NCI-H2081 treated with DMSO at 0.1 percent for 48 hours (cell line): ENCODE results near the gene EIF4H.
"Not testable (repeated sequence)": the region's sequence is repeated elsewhere in the genome, so short reads cannot be mapped to it uniquely, and the experiment has no call there.

ENCODE experiments used
- DNase-seq: peaks from one replicate; lab custom pipeline; 2025; lab: John Stamatoyannopoulos, UW

EIF4H gene

DNA sequence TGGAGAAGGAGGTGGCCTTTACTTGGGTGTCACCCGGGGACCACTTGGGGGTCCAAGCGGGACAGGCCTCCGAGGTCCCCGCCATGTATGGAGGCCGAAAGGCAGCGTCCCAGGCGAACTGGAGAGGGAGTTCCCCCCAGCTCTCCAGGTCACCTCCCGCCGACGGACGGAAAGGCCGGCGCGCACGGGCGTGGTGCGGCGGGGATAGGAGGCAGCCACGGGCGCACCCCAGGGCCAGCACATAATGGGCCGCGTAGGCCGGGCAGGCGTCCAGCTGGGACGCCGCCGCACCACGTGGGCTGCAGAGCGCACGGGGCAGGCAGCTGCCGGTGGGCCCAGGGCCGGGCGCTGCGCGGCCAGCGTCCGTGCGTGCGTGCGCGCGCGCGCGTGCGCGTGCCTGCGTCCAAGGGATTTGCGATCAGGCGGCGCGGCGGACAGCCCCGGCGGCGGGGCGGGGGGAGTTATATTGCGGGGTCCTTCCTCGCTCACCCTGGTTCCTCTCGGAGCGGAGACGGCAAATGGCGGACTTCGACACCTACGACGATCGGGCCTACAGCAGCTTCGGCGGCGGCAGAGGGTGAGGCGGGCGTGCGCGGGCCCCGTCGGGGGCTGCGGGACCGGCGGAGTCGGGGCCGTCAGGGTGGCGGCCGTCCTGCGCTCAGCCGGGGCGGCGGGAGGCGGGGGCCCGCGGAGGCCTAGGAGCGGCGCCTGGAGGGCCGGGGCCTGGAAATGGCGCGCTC, at the start of gene EIF4H:
Gene EIF4H, plus strand, starts transcription at position 491 of the 740 bp plus-strand sequence. Its CDS starts 28 bp downstream, at position 519.
- DNase-seq: peak; percentile 85

DNA sequence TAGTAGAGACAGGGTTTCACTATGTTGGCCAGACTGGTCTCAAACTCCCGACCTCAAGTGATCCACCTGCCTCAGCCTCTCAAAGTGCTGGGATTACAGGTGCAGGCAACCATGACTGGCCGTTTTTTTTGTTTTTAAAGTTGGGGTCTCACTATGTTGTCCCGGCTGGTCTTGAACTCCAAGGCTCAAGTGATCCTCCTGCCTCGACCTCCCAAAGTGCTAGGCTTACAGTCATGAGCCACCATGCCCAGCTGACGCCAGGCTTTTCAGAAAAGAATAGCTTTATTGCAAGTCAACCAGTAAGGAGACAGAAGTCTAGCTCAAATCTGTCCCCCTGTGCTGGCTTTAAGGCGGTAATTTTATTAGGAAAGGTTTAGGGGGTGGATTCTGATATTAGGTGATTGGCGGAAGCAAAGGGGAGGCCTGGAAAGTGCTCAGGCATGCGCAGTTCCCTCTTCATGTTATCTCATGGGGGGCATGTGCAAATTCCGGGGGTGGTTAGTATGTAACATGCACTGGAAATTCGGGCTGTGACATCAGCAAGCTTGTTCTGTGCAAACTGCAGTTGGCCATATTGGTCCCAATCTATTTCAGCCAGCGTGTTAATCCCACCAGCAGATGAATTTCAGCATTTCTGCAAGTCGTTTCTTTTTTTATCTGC, 47.8 kb upstream of the EIF4H start:
- DNase-seq: no peak

DNA sequence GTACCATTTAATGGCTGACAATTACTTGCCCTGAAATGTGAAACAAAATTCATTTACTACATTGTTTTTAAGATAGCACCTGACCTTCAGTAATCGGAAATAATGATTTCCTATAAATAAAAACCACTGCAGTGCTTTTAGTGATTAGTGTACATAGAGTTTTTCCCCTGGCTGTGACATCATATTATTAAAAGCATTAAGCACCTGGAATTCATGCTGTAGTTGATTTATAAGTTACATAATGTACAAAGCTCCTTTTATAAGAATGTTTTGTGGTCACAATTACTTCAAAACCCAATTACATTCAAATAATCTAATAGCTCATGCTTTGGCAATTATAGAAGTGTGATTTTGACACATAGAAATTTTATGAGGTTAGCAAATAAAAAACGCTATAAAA, 44.3 kb upstream of the EIF4H start:
- no peak for DNase-seq

DNA sequence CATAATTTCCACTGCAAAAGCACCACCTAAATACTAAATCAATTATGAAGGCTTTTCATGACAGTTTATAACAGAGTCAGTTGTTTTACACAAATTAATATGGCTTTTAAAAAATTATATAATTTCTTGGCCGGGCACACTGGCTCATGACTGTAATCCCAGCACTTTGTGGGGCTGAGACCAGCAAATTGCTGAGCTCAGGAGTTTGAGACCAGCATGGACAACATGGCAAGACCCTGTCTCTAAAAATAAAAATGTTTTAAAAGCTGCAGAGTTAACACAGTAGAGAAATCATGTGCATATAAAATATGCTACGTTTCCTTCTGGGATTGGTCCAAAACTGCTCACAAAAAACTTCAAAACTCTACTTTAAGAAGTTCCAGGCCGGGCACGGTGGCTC, 43.6 kb upstream of the EIF4H start:
- no peak for DNase-seq

DNA sequence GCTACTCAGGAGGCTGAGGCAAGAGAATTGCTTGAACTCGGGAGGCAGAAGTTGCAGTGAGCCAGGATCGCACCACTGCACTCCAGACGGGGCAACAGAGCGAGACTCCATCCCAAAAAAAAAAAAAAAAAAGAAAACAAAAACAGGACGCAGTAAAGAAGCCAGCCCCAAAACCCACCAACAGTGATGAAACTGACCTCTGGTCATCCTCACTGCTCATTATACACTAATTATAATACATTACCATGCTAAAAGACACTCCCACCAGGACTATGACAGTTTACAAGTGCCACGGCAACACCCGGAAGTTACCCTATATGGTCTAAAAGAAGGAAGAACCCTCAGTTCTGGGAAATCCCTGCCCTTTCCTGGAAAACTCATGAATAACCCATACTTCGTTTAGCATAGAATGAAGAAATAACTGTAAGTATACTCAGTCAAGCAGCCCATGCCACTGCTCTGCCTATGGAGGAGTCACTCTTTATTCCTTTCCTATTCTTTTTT, 40.0 kb upstream of the EIF4H start:
- DNase-seq: no peak

DNA sequence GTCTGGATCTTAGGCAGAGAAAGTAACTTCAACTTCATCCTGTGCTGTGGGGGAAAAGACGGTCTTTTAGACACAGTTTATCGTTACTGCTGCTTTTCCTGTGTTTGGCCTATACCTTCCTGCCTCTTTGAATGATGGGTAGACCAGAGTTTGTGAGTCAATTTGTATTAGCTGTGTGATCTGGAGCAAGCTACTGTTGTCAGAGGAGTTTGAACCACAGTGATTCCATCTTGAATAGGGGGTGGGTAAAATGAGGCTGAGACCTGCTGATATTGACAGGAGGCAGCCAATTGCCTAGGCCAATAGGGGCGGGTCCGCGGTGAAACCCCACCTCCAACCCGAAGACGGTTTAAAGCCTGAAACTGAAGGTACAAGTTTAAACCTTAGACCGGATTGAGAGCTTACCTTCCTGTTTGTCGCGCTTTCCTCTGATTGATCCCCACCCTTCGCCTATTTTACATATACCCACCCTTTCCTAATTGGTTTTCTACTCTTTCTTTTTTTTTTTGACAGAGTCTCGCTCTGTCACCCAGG, 35.8 kb upstream of the EIF4H start:
- no peak for DNase-seq

DNA sequence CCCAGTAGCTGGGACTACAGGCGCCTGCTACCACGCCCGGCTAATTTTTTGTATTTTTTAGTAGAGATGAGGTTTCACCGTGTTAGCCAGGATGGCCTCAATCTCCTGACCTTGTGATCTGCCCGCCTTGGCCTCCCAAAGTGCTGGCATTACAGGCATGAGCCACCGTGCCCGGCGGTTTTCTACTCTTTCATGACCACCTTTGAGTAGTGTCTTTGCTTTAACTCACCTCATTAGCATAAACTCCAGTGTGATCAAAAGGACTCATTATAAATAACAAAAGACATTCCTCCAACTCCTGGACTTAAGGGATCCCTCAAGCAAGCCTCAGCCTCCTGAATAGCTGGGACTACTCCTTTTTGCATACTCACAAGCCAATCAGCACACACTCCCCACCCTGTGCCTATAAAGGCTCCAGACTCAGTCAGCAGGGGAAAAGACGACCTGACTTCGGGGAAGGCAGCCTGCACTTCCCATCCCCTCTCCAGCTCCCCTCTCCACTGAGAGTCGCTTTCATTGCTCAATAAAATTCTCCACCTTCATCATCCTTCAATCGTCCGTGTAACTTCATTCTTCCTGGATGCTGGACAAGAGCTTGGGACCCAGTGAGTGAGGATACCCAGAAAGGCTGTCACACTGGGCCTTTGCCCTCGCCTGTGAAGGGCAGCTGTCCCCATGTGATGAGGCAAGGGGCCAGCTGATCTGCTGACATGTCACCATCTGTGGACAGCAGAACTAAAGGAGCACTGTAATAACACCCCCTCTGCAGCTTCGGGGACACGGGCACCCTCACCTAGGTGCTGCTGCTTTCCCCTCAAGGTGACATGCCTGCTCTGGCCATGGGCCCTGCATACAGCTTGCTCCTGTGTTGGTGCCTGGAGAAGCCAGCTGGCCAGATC, 35.0 kb upstream of the EIF4H start:
- no peak for DNase-seq

DNA sequence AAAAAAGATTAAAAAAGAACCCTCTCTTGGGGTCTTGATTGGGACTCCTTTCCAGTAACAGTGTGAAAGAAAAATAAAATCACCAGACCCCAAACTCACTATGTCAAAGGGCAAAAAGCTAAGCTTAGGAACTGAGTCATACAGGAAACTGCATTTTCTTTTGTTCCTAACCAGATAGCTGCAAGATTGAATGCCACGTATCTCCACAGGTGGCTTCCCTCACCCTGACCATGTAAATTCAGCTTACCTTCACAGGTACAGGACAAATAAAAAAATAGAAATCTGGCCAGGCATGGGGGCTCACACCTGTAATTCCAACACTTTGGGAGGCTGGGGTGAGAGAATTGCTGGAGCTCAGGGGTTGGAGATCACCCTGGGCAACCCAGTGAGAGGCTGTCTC, 32.5 kb upstream of the EIF4H start:
- DNase-seq: no peak

DNA sequence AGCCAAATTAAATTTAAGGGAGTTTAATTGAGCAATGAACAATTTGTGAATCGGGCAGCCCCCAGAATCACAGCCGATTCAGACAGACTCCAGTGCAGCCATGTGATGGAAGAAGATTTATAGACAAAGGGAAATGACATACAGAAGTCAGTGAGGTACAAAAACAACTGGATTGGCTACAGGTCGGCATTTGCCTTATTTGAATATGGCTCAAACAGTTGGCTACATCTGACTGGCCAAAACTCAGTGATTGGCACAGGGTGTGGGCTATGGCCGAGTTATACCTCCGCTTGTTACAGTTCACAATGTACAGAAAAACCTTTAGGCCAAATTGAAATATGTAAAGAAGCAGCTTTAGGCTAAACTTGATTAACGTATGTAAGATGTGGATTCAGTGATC, 30.8 kb upstream of the EIF4H start:
- no peak for DNase-seq

DNA sequence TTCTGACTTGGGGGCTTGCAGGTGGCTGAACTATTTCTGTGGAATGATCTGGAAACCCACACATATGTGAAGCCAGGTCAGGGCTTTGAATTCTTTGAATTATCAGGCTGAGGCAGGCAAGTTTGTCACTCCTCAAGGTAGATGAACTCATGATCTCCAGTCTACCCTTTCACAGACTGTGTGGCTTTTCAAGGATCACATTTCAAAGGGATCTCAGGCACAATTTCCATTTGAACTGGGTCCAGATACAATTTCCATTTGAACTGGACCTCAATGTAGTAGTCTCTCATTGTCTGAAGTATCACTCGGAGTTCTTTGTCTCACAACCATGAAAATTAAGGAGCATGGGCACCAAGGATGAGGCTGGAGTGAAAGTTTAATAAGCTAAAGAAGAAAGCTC, 25.7 kb upstream of the EIF4H start:
- DNase-seq: no peak

DNA sequence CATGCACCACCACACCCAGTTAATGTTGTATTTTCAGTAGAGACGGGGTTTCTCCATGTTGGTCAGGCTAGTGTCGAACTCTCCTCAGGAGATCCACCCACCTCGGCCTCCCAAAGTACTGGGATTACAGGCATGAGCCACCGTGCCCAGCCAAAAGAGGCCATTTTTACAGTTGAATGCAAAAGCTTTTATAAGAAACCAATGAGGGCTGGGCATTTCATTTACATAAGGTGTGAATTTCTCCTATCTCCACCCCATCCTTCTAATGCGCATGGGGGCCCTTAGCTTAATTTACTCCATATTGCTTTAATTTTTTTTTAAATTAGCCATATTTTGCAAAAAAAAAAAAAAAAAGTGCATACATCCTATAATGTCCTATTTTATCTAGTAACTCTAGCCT, 25.1 kb upstream of the EIF4H start:
- DNase-seq: no peak

DNA sequence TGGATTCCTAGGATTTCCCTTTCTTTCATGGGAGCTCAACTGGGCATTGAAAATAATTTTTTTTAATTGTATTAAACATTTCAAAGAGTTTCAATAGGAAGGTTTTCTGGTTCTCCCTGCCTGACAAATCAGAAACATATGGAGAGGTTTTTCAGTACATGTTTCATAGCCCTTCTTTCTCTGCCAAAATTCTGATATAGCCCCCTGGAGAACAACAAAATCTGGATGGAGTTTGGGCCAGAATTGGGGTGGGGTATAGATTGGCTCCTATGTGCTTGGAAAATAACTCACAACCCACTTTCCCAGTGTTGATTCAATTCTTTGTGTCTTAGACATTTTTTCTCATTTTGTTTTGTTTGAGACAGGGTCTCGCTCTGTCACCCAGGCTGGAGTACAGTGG, 24.6 kb upstream of the EIF4H start:
- no peak for DNase-seq

DNA sequence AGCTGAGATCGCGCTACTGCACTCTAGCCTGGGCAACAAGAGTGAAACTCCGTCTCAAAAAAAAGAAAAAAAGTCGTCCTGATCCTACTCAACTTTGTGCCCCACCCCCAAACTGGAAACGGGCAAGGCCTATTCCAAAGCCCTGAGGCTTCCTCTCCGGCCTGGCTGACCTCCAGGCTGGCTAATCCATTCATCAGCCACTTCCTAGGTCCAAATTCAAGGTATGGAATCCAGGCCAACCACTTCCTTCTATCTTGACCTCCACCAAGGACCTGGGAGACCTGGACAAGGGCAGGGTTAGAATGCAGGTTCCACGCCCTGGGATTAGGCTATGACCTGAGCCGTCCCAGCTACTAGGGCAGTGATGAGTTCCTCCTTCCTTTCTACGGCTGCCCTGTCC, 20.4 kb upstream of the EIF4H start:
- no peak for DNase-seq

DNA sequence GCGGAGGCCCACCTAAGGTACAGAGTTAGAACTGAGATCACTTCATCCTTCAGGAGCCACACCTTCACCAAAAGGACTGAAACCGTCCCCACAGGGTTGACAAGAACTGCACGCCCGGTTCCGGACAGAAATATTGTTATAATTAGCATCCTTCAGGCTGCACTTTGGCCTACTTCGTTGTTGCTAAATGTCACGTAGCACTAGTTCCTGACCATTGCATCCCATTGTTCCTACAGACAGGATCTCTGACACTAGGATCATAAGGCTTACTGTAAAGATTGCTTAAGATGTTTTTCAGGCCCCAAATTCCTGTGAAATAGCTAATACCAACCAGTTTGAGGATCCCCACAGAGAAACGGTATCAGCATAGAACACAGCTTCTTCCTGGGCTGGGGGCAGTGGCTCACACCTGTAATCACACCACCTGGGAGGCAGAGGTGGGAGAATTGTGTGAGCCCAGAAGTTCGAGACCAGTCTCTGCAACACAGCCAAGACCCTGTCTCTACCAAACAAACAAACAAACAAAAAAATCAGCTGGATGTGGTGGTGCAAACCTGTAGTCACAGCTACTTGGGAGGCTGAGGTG, 18.3 kb upstream of the EIF4H start:
- DNase-seq: no peak

DNA sequence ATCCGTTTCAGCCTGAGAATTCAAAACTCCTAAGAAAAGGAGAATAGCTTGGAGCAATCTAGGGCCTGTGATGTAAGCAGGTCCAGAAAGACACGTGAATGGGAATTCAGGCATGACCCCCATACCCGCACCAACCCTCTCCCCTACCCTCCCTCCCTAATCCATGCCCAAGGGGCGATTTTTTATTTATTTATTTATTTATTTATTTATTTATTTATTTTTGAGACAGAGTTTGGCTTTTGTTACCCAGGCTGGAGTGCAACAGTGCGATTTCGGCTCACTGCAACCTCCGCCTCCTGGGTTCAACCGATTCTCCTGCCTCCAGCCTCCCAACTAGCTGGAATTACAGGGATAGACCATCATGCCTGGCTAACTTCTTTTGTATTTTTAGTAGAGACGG, 16.6 kb upstream of the EIF4H start:
- no peak for DNase-seq

DNA sequence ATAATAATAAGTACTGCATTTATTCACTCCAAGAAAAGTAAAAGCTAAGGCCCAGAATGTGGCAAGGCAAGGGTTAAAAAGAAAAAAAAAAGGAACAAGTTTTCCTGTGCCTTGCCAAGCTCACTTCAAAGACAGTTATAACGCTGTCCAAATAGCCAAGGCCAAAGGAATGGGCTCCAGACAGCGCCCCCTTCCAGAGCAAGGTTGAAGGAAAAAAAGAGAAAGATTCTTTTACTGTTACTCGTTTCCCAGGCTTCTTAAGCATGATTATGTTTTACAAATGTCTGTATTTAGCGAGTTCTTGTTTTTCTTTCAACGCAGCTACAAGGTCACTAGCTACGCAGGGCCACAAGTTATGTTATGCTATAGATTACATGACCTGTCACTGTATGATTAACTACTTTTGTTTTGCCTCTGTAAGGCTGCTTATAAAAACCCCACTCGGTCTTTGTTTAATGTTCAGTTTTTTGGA, 9.1 kb upstream of the EIF4H start:
- no peak for DNase-seq

DNA sequence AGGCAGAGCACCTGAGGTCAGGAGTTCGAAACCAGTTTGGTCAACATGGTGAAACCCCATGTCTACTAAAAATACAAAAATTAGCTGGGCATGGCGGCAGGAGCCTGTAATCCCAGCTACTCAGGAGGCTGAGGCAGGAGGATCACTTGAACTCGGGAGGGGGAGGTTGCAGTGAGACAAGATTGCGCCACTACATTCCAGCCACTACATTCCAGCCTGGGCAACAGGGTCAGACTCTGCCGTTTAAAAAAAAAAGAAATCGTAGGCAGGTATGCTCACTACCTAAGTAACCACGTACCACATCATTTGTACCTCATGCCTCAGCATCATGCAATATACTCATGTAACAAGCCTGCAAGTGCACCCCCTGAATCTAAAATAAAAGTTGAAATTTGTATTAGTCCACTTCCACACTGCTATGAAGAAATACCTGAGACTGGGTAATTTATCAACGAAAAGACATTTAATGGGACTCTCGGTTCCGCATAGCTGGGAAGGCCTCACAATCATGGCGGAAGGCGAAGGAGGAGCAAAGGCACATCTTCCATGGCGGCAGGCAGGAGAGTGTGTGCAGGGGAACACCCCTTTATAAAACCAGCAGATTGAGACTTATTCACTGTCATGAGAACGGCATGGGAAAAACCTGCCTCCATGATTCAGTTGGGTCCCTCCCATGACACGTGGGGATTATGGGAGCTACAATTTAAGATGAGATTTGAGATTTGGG, 8.1 kb upstream of the EIF4H start:
- no peak for DNase-seq

DNA sequence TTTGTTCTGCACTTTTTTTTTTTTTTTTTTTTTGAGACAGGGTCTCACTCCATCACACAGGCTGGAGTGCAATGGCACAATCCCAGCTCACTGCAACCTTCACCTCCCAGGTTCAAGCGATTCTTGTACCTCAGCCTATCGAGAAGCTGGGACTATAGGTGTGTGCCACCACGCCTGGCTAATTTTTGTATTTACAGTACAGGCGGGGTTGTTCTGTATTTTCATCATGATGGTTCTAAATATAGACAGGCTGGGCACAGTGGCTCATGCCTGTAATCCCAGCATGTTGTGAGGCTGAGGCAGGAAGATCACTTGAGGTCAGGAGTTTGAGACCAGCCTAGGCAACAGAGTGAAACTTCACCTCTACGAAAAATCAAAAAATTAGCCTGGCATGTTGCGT, 6.8 kb upstream of the EIF4H start:
- DNase-seq: not testable (repeated sequence)

DNA sequence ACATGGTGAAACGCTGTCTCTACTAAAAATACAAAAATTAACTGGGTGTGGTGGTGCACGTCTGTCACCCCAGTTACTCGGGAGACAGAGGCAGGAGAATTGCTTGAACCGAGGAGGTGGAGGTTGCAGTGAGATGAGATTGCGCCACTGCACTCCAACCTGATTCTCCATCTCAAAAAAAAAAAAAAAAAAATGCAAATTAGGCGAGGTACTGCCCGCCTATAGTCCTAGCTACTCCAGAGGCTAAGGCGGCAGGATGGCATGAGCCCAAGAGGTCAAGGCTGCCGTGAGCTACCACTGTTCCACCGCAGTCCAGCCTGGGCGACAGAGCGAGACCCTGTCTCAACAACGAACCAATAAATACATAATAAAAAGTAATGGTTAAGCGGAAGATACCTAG, 1.1 kb upstream of the EIF4H start:
- DNase-seq: no peak

DNA sequence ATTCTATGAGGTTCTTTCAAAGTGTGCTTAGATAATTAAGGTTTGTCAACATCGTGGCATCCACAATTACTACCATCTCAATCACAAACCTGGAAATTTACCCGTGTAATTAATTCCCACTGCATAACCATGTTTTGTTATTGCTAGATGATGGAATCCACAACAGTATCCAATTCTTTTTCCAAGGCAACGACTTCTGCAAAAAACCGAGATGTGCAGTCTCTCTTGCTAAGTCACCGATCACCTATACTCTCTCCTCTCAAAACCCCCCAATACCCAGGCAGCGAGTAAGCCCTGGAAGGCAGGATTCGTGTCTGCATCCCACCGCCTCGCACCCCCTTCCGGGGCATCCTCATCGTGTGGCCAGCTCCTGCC, 678 bp upstream of the EIF4H start:
- no peak for DNase-seq

DNA sequence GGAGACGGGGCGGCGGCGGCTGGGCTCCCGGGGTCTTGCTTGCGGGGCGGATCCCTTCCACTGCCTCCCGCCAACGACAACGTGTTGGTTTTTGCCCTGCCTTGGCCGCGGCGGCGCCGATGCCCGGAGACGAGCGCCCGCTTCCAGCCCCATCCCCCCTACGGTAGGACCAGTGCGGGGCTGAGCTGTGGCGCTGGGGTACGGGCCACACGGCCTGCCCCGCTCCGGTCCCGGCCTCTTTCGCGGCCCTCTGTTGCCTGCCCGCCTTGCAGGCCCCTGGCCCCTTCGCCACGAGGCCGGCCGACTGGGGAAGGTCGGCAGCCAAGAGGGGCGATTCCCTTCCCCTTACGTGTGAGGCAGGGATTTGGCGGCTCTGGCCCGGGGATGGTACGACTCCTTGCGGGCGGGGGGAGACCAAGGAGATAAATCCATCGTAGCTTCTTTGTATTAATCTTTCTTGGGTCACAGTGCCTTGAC, 488 bp downstream of the EIF4H start:
- DNase-seq: no peak
